Urinary bladder (tissue), 4 donors: ENCODE data around the gene CFL1. TPM values are rescaled to one million over a fixed set of nuclear protein-coding genes. Genes with fewer than 3 reads are reported as not detected.

Experiments
- DNase-seq: peaks from one replicate; pipeline ENCODE4 v3.0.0-alpha.2; 2015; ENCODE audit errors: extremely low spot score
- H3K27ac ChIP-seq: one replicate; pipeline ENCODE4 v1.5.1; 2013; ENCODE audit warnings: low read depth, mild to moderate bottlenecking, moderate library complexity
- H3K36me3 ChIP-seq: one replicate; pipeline ENCODE4 v1.6.1; 2013; ENCODE audit warnings: mild to moderate bottlenecking, moderate library complexity; ENCODE audit not compliant: insufficient read depth
- H3K4me1 ChIP-seq: one replicate; pipeline ENCODE4 v1.6.1; 2013; ENCODE audit warnings: mild to moderate bottlenecking, moderate library complexity; ENCODE audit not compliant: insufficient read depth
- H3K4me3 ChIP-seq: one replicate; pipeline ENCODE4 v1.5.1; 2013; ENCODE audit warnings: low read depth, low read length
- WGBS: extraction: QIAGEN DNeasy Blood & Tissue Kit; methylation state at CpG from one replicate; pipeline ENCODE4 v1.1.7; 2013; 5-methylcytosine and 5-hydroxymethylcytosine counted together
- polyA plus RNA-seq: library from polyadenylated mRNA; stranded (reverse); fragments of 200-250 nt; gene quantifications from one replicate; pipeline ENCODE4 v1.2.3, GENCODE V29; 2013
- total RNA-seq: library from RNA; depleted of rRNA; stranded (reverse); fragments of >200 nt; gene quantifications from one replicate; pipeline ENCODE4 v1.2.3, GENCODE V29; 2014
- donor health status: healthy with polysubstance abuse.
- donor health status: healthy.

CFL1 gene
- total and polyA plus RNA-seq, 2 donors: 231 to 728 TPM

GRCh38 chr11:65809496-65809895 lies 48.5 kb downstream of the CFL1 start:
- 80% methylated on average over 9 of the region's 9 CpGs for WGBS
- no peaks in the 10 kb centered on the region for H3K36me3 ChIP-seq
- no peak overlapping the region for H3K4me3 ChIP-seq
- H3K4me1 ChIP-seq: no peaks in the 10 kb centered on the region
- no peak overlapping the region for H3K27ac ChIP-seq
- no peak for DNase-seq

- no peaks in the 10 kb centered on the region for H3K36me3 ChIP-seq
- DNase-seq: no peak
- no peaks in the 10 kb centered on the region for H3K4me1 ChIP-seq
- WGBS: 72% methylated on average over 20 of the region's 20 CpGs
- no peak overlapping the region for H3K4me3 ChIP-seq
- H3K27ac ChIP-seq: no peak overlapping the region
Measured at GRCh38 chr11:65808744-65809341, 49.1 kb downstream of the CFL1 start.

- no peaks in the 10 kb centered on the region for H3K36me3 ChIP-seq
- WGBS: 68% methylated on average over 6 of the region's 6 CpGs
- H3K27ac ChIP-seq: no peak overlapping the region
- no peak overlapping the region for H3K4me3 ChIP-seq
- no peaks in the 10 kb centered on the region for H3K4me1 ChIP-seq
- DNase-seq: no peak
Measured at GRCh38 chr11:65806979-65807378, 51.0 kb downstream of the CFL1 start.

Other genes starting within 250 kb of the CFL1 start
- 20.6 TPM for gene MAP3K11, start 244.0 kb downstream of the CFL1 start, total RNA-seq
- 39.7 TPM for gene MAP3K11, start 244.0 kb downstream of the CFL1 start, polyA plus RNA-seq
- 8.3 TPM for gene PCNX3, start 242.4 kb downstream of the CFL1 start, total RNA-seq
- gene PCNX3, start 242.4 kb downstream of the CFL1 start, polyA plus RNA-seq: 25.3 TPM
- gene SIPA1, start 220.1 kb downstream of the CFL1 start, total RNA-seq: 16.0 TPM
- 54.0 TPM for gene SIPA1, start 220.1 kb downstream of the CFL1 start, polyA plus RNA-seq
- gene RELA, start 195.3 kb downstream of the CFL1 start, total RNA-seq: 18.5 TPM
- gene RELA, start 195.3 kb downstream of the CFL1 start, polyA plus RNA-seq: 80.8 TPM
- gene KAT5, start 145.9 kb downstream of the CFL1 start, total RNA-seq: 28.4 TPM
- gene KAT5, start 145.9 kb downstream of the CFL1 start, polyA plus RNA-seq: 95.6 TPM
- gene RNASEH2C, start 137.4 kb downstream of the CFL1 start, total RNA-seq: 11.9 TPM
- gene RNASEH2C, start 137.4 kb downstream of the CFL1 start, polyA plus RNA-seq: 102 TPM
- gene AP5B1, start 77.2 kb downstream of the CFL1 start, total RNA-seq: 3.0 TPM
- gene AP5B1, start 77.2 kb downstream of the CFL1 start, polyA plus RNA-seq: 14.7 TPM
- 4.7 TPM for gene OVOL1, start 71.1 kb downstream of the CFL1 start, total RNA-seq
- gene OVOL1, start 71.1 kb downstream of the CFL1 start, polyA plus RNA-seq: 5.1 TPM
- gene SNX32, start 24.2 kb downstream of the CFL1 start, total RNA-seq: 0.85 TPM
- gene SNX32, start 24.2 kb downstream of the CFL1 start, polyA plus RNA-seq: 2.0 TPM
- 38.2 TPM for gene MUS81, start 2.3 kb upstream of the CFL1 start, total RNA-seq
- gene MUS81, start 2.3 kb upstream of the CFL1 start, polyA plus RNA-seq: 65.4 TPM
- 43.3 TPM for gene EFEMP2, start 14.6 kb upstream of the CFL1 start, total RNA-seq
- 120 TPM for gene EFEMP2, start 14.6 kb upstream of the CFL1 start, polyA plus RNA-seq
- 2.7 TPM for gene CTSW, start 21.7 kb upstream of the CFL1 start, total RNA-seq
- 0.98 TPM for gene CTSW, start 21.7 kb upstream of the CFL1 start, polyA plus RNA-seq
- 60.7 TPM for gene FIBP, start 30.3 kb upstream of the CFL1 start, total RNA-seq
- gene FIBP, start 30.3 kb upstream of the CFL1 start, polyA plus RNA-seq: 64.0 TPM
- 6.9 TPM for gene CCDC85B, start 32.5 kb upstream of the CFL1 start, total RNA-seq
- 84.1 TPM for gene CCDC85B, start 32.5 kb upstream of the CFL1 start, polyA plus RNA-seq
- not detected for gene FOSL1, start 42.2 kb upstream of the CFL1 start, total RNA-seq
- gene FOSL1, start 42.2 kb upstream of the CFL1 start, polyA plus RNA-seq: 7.5 TPM
- gene C11orf68, start 60.9 kb upstream of the CFL1 start, total RNA-seq: 11.8 TPM
- 65.9 TPM for gene C11orf68, start 60.9 kb upstream of the CFL1 start, polyA plus RNA-seq
- 36.7 TPM for gene DRAP1, start 61.2 kb upstream of the CFL1 start, total RNA-seq
- gene DRAP1, start 61.2 kb upstream of the CFL1 start, polyA plus RNA-seq: 111 TPM
- not detected for gene TSGA10IP, start 87.3 kb upstream of the CFL1 start, total RNA-seq
- gene TSGA10IP, start 87.3 kb upstream of the CFL1 start, polyA plus RNA-seq: 0.09 TPM
- 18.9 TPM for gene SART1, start 103.6 kb upstream of the CFL1 start, total RNA-seq
- 47.2 TPM for gene SART1, start 103.6 kb upstream of the CFL1 start, polyA plus RNA-seq
- 15.6 TPM for gene EIF1AD, start 144.0 kb upstream of the CFL1 start, total RNA-seq
- gene EIF1AD, start 144.0 kb upstream of the CFL1 start, polyA plus RNA-seq: 26.3 TPM
- gene BANF1, start 144.3 kb upstream of the CFL1 start, total RNA-seq: 8.6 TPM
- gene BANF1, start 144.3 kb upstream of the CFL1 start, polyA plus RNA-seq: 181 TPM
- gene CST6, start 153.8 kb upstream of the CFL1 start, total RNA-seq: 0.58 TPM
- 0.37 TPM for gene CST6, start 153.8 kb upstream of the CFL1 start, polyA plus RNA-seq
- gene CATSPER1, start 168.3 kb upstream of the CFL1 start, total RNA-seq: not detected
- 0.35 TPM for gene CATSPER1, start 168.3 kb upstream of the CFL1 start, polyA plus RNA-seq
- gene GAL3ST3, start 191.0 kb upstream of the CFL1 start, total RNA-seq: 0.42 TPM
- not detected for gene GAL3ST3, start 191.0 kb upstream of the CFL1 start, polyA plus RNA-seq
- 77.2 TPM for gene SF3B2, start 194.2 kb upstream of the CFL1 start, total RNA-seq
- gene SF3B2, start 194.2 kb upstream of the CFL1 start, polyA plus RNA-seq: 142 TPM
- 42.3 TPM for gene PACS1, start 212.1 kb upstream of the CFL1 start, total RNA-seq
- gene PACS1, start 212.1 kb upstream of the CFL1 start, polyA plus RNA-seq: 41.3 TPM